Measurements from ENCODE around the gene FAM53B. TPM values are rescaled to one million over a fixed set of nuclear protein-coding genes. Genes with fewer than 3 reads are reported as not detected.

FAM53B gene
- total RNA-seq, 4 donors from 2014 or later: 63.5 to 75.5 (median 67.3) TPM

GRCh38 chr10:124628676-124629021, 115.5 kb downstream of the FAM53B start:
- Histone ChIP-seq H3K27ac (peak overlapping the region; percentile 35), H3K9me3 (no peaks in the 10 kb centered on the region), H3K27me3 (no peaks in the 10 kb centered on the region), H3K4me1 (peaks cover 88% of the 10 kb centered on the region), H3K4me3 (no peak overlapping the region), H3K36me3 (peaks cover 5% of the 10 kb centered on the region)
- no peak for TF ChIP-seq POLR2AphosphoS5 (IDR thresholded peaks at IDR 0.05)
- no peak for TF ChIP-seq POLR2A (IDR thresholded peaks at IDR 0.05)
- TF ChIP-seq EP300 (IDR thresholded peaks at IDR 0.05): no peak
- TF ChIP-seq CTCF (IDR thresholded peaks at IDR 0.05): no peak
- 81% methylated on average over 7 of the region's 9 CpGs for WGBS
- DNase-seq (ENCODE audit: low spot score in 2 of 2): no peak

- H3K36me3 ChIP-seq: peaks cover 10% of the 10 kb centered on the region
- H3K27ac ChIP-seq: peak overlapping the region; percentile 35
- TF ChIP-seq EP300 (IDR thresholded peaks at IDR 0.05): no peak
- no peak for TF ChIP-seq CTCF (IDR thresholded peaks at IDR 0.05)
- no peak for TF ChIP-seq POLR2AphosphoS5 (IDR thresholded peaks at IDR 0.05)
- no peak for TF ChIP-seq POLR2A (IDR thresholded peaks at IDR 0.05)
- peaks cover 87% of the 10 kb centered on the region for H3K4me1 ChIP-seq
- H3K4me3 ChIP-seq: no peak overlapping the region
- 60% methylated on average over 7 of the region's 12 CpGs for WGBS
- no peak for DNase-seq (ENCODE audit: low spot score in 2 of 2)
- H3K27me3 ChIP-seq: no peaks in the 10 kb centered on the region
- no peaks in the 10 kb centered on the region for H3K9me3 ChIP-seq
Observed at GRCh38 chr10:124627866-124628675, 116.1 kb downstream of the FAM53B start.

GRCh38 chr10:124626759-124627380, 117.3 kb downstream of the FAM53B start:
- Histone ChIP-seq H3K27me3 (no peaks in the 10 kb centered on the region), H3K4me1 (peaks cover 80% of the 10 kb centered on the region), H3K9me3 (no peaks in the 10 kb centered on the region), H3K4me3 (no peak overlapping the region), H3K36me3 (peaks cover 20% of the 10 kb centered on the region), H3K27ac (peak overlapping the region; percentile 59)
- 42% methylated on average over 10 of the region's 13 CpGs for WGBS
- TF ChIP-seq POLR2AphosphoS5 (IDR thresholded peaks at IDR 0.05) (no peak), POLR2A (IDR thresholded peaks at IDR 0.05) (no peak), EP300 (IDR thresholded peaks at IDR 0.05) (no peak), CTCF (IDR thresholded peaks at IDR 0.05) (no peak)
- no peak for DNase-seq (ENCODE audit: low spot score in 2 of 2)

- H3K4me1 ChIP-seq: peaks cover 80% of the 10 kb centered on the region
- H3K9me3 ChIP-seq: no peaks in the 10 kb centered on the region
- H3K36me3 ChIP-seq: peaks cover 23% of the 10 kb centered on the region
- DNase-seq (ENCODE audit: low spot score in 2 of 2): no peak
- H3K27ac ChIP-seq: peak overlapping the region; percentile 65
- no peak overlapping the region for H3K4me3 ChIP-seq
- 83% methylated on average over 9 of the region's 23 CpGs for WGBS
- H3K27me3 ChIP-seq: no peaks in the 10 kb centered on the region
- TF ChIP-seq POLR2A (IDR thresholded peaks at IDR 0.05) (no peak), CTCF (IDR thresholded peaks at IDR 0.05) (no peak), POLR2AphosphoS5 (IDR thresholded peaks at IDR 0.05) (peak in 1 of 3 donors; percentile 21)
Observed at GRCh38 chr10:124625831-124626238, 118.3 kb downstream of the FAM53B start.

- Histone ChIP-seq H3K36me3 (peaks cover 23% of the 10 kb centered on the region), H3K9me3 (no peaks in the 10 kb centered on the region), H3K27ac (peak overlapping the region; percentile 65), H3K4me1 (peaks cover 70% of the 10 kb centered on the region), H3K27me3 (no peaks in the 10 kb centered on the region), H3K4me3 (no peak overlapping the region)
- DNase-seq (ENCODE audit: low spot score in 2 of 2): no peak
- WGBS: 66% methylated on average over 16 of the region's 16 CpGs
- TF ChIP-seq EP300 (IDR thresholded peaks at IDR 0.05) (no peak), CTCF (IDR thresholded peaks at IDR 0.05) (no peak), POLR2A (IDR thresholded peaks at IDR 0.05) (no peak), POLR2AphosphoS5 (IDR thresholded peaks at IDR 0.05) (no peak)
Observed at GRCh38 chr10:124624895-124625294, 119.3 kb downstream of the FAM53B start.
